PFSK-1 (cell line): ENCODE results near the gene SHC2.

Experiments used
- POLR2AphosphoS5 ChIP-seq: IDR thresholded peaks from 2 replicates; pipeline ENCODE4 v1.6.1; 2012; ENCODE audit warnings: low read depth, mild to moderate bottlenecking, control low read depth, low read length, moderate library complexity
- REST ChIP-seq, 2 experiments: IDR thresholded peaks; 2 replicates each; pipeline versions ENCODE4 v1.6.1 to v1.8.0; 2011 to 2012; ENCODE audit warnings: low read depth in 2 of 2, low read length in 2 of 2, control low read depth in 1 of 2, inconsistent platforms in 1 of 2, mild to moderate bottlenecking in 1 of 2, moderate library complexity in 1 of 2; ENCODE audit not compliant: insufficient read depth in 1 of 2

- no peak for TF ChIP-seq REST (IDR thresholded peaks at IDR 0.05; ENCODE audit: insufficient read depth in 1 of 2, low read depth in 2 of 2, low read length in 2 of 2)
- no peak for TF ChIP-seq POLR2AphosphoS5
Observed at GRCh38 chr19:374886-375235, 86.0 kb downstream of the SHC2 start.
